Measurements from ENCODE around the gene NATD1. TPM values are rescaled to one million over a fixed set of nuclear protein-coding genes. Genes with fewer than 3 reads are reported as not detected.

NATD1 gene
- total RNA-seq, 1 experiment from 2014 or later = 7.3 TPM

- H3K27me3 ChIP-seq (ENCODE audit: insufficient read depth, low read length) = no peaks in the 10 kb centered on the region
- H2BK15ac ChIP-seq (ENCODE audit: low read depth, low read length) = no peak overlapping the region
- no peak for DNase-seq
- no peaks in the 10 kb centered on the region for H3K4me1 ChIP-seq (ENCODE audit: insufficient read depth, low read length)
- H2BK12ac ChIP-seq (ENCODE audit: insufficient read length, low read depth, low read length) = no peak overlapping the region
- peaks cover 8% of the 10 kb centered on the region for H3K23me2 ChIP-seq (ENCODE audit: insufficient read length, low read depth, low read length, poor library complexity, severe bottlenecking)
- peaks cover 73% of the 10 kb centered on the region for H3K79me2 ChIP-seq (ENCODE audit: insufficient read depth, low read length)
- no peak overlapping the region for H3K27ac ChIP-seq (ENCODE audit: insufficient read length, low read depth, low read length)
- no peak overlapping the region for H4K8ac ChIP-seq (replicated peaks; ENCODE audit: insufficient read length, low read depth, low read length)
- no peak overlapping the region for H3K4ac ChIP-seq (ENCODE audit: low read depth, low read length)
- Mint-ChIP-seq H3K4me1 (peaks cover 33 to 35% of the 10 kb centered on the region in 2 experiments), H3K27ac (no peak overlapping the region), H3K27me3 (ENCODE audit: low read depth) (no peaks in the 10 kb centered on the region; the same call in 1 of the 2 replicates), H3K36me3 (ENCODE audit: insufficient read depth in 1 of 3, low read depth in 3 of 3) (peaks cover 10 to 25% (median 11%) of the 10 kb centered on the region in 3 experiments; a peak in 6 of 7 replicates), H3K4me3 (no peak overlapping the region), H3K9me3 (no peaks in the 10 kb centered on the region)
- no peak overlapping the region for H3T11ph ChIP-seq (ENCODE audit: low read length)
- no peak overlapping the region for H3K23ac ChIP-seq (ENCODE audit: insufficient read length, low read depth, low read length)
- H3K9ac ChIP-seq (ENCODE audit: extremely low read depth, insufficient read length, low read length) = no peak overlapping the region
- no peak overlapping the region for H2BK20ac ChIP-seq (ENCODE audit: low read depth, low read length, poor library complexity, severe bottlenecking)
- no peak overlapping the region for H3K18ac ChIP-seq (ENCODE audit: insufficient read length, low read depth, low read length)
- no CpG with 5 or more reads among the region's 7 CpGs for WGBS (ENCODE audit: extremely low coverage, insufficient read length, low lambda C conversion rate)
- no peak overlapping the region for H4K5ac ChIP-seq (ENCODE audit: insufficient read length, low read depth, low read length)
- peaks cover 4% of the 10 kb centered on the region for H3K79me1 ChIP-seq (ENCODE audit: insufficient read depth, low read depth, low read length, poor library complexity, severe bottlenecking)
- H2AFZ ChIP-seq (ENCODE audit: low read length) = no peak overlapping the region
- no peak overlapping the region for H3K4me2 ChIP-seq (ENCODE audit: insufficient read depth, insufficient read length, low read length)
- no peak overlapping the region for H2BK5ac ChIP-seq (ENCODE audit: insufficient read length, low read length)
- H2BK120ac ChIP-seq (ENCODE audit: low read depth, low read length, poor library complexity, severe bottlenecking) = no peak overlapping the region
- TF ChIP-seq CTCF (conservative IDR thresholded peaks at IDR 0.05) = no peak
- peaks cover 3% of the 10 kb centered on the region for H4K20me1 ChIP-seq (ENCODE audit: control insufficient read depth, insufficient read depth, insufficient read length)
- H2AK5ac ChIP-seq (ENCODE audit: insufficient read length, low read length) = no peak overlapping the region
- no peak overlapping the region for H4K91ac ChIP-seq (ENCODE audit: insufficient read length, low read depth, low read length)
- no peak overlapping the region for H3K56ac ChIP-seq (ENCODE audit: insufficient read length, low read depth, low read length)
- no peaks in the 10 kb centered on the region for H3K9me3 ChIP-seq (ENCODE audit: control insufficient read depth, low read depth, low read length)
- H3K14ac ChIP-seq (ENCODE audit: insufficient read depth, low read length) = no peak overlapping the region
These were observed 44.9 kb downstream of the NATD1 start for GRCh38 chr17:21208352-21208751.
